HCT116 (cell line): Measurements from ENCODE around the gene MSANTD4. TPM values are rescaled to one million over a fixed set of nuclear protein-coding genes. Genes with fewer than 3 reads are reported as not detected.

Experiments used
- ATAC-seq: fragments of 200-7000 bp; cut with Tn5 transposase; 2 replicates; pipeline ENCODE4 v1.9.1; 2020; ENCODE audit warnings: mild to moderate bottlenecking, moderate library complexity
- BruUV-seq: library from RNA; stranded (reverse); fragments of 400-500 nt; replicated peaks from 2 replicates; lab custom pipeline; 2021; lab: Mats Ljungman, UMichigan
- CTCF ChIA-PET: fragments of 300-600 bp; sonication (Branson Sonifier 250); formaldehyde crosslinking; loops from one replicate; lab custom pipeline; 2021; ENCODE audit warnings: antibody characterized with exemption; lab: Charles Lee
- POLR2A ChIA-PET: fragments of 300-600, 350-600 bp; sonication (Branson Sonifier 250); formaldehyde crosslinking; loops from one replicate; lab custom pipeline; 2021; ENCODE audit warnings: antibody characterized with exemption; lab: Charles Lee
- RAD21 ChIA-PET, 2 experiments: fragments of 300-600 bp; sonication (Branson Sonifier 250); formaldehyde crosslinking; loops; one replicate each; lab custom pipeline; 2023; ENCODE audit warnings: low total read pairs in 2 of 2; ENCODE audit not compliant: uncharacterized antibody in 2 of 2, unreplicated experiment in 2 of 2, low non-redundant PET in 1 of 2; lab: Charles Lee
- DNase-seq: peaks from one replicate; pipeline ENCODE4 v3.0.0-alpha.2; 2010; ENCODE audit warnings: low read depth, low spot score
- H2AFZ ChIP-seq: fragments of 200-600 bp; shearing (Covaris generic), sonication (generic); 2 replicates; pipeline ENCODE4 v1.6.1; 2017; ENCODE audit warnings: low read depth, mixed run types, mixed read lengths, antibody characterized with exemption, low read length; ENCODE audit not compliant: poor library complexity, severe bottlenecking
- H3K27ac ChIP-seq: 2 replicates; pipeline ENCODE4 v1.5.1; 2012; ENCODE audit warnings: low read depth, low read length
- H3K27me3 ChIP-seq: fragments of 200-600 bp; sonication (generic); 2 replicates; pipeline ENCODE4 v1.6.1; 2016; ENCODE audit warnings: mixed run types, low read length, mixed read lengths; ENCODE audit not compliant: insufficient read depth
- H3K36me3 ChIP-seq, 2 experiments: fragments of 200-500 bp in 1 of 2; fragments of 200-600 bp in 1 of 2; sonication (Bioruptor generic) in 1 of 2; sonication (generic) in 1 of 2; 2 replicates each; pipeline versions ENCODE4 v1.5.1 to v1.6.1; 2014 to 2016; ENCODE audit warnings: low read length in 2 of 2, inconsistent platforms in 1 of 2, mixed read lengths in 1 of 2, mixed run types in 1 of 2; ENCODE audit not compliant: insufficient read depth in 2 of 2, control insufficient read depth in 1 of 2
- H3K4me1 ChIP-seq, 2 experiments: fragments of 200-600 bp in 1 of 2; sonication (generic) in 1 of 2; 2 replicates each; pipeline versions ENCODE4 v1.5.1 to v1.6.1; 2012 to 2017; ENCODE audit warnings: low read length in 2 of 2, inconsistent platforms in 1 of 2, mild to moderate bottlenecking in 1 of 2, mixed read lengths in 1 of 2, mixed run types in 1 of 2, moderate library complexity in 1 of 2; ENCODE audit not compliant: insufficient read depth in 2 of 2, control insufficient read depth in 1 of 2
- H3K4me2 ChIP-seq: fragments of 200-600 bp; sonication (generic); 2 replicates; pipeline ENCODE4 v1.6.1; 2017; ENCODE audit warnings: mixed run types, low read length, mixed read lengths
- H3K4me3 ChIP-seq, 2 experiments: fragments of 200-600 bp in 1 of 2; sonication (generic) in 1 of 2; replicated peaks in 1 of 2; 2 replicates each; pipeline ENCODE4 v1.5.1; 2011 to 2016; ENCODE audit warnings: low read length in 2 of 2, control low read depth in 1 of 2, low read depth in 1 of 2, mild to moderate bottlenecking in 1 of 2, mixed read lengths in 1 of 2, mixed run types in 1 of 2
- H3K79me2 ChIP-seq: fragments of 200-600 bp; sonication (generic); 2 replicates; pipeline ENCODE4 v1.6.1; 2017; ENCODE audit warnings: mild to moderate bottlenecking, mixed run types, low read length, moderate library complexity, mixed read lengths; ENCODE audit not compliant: insufficient read depth
- H3K9ac ChIP-seq: fragments of 200-600 bp; sonication (generic); 2 replicates; pipeline ENCODE4 v1.6.1; 2016; ENCODE audit warnings: low read length, mixed read lengths
- H3K9me2 ChIP-seq: fragments of 200-600 bp; sonication (generic), shearing (Covaris generic); 2 replicates; pipeline ENCODE4 v1.6.1; 2017; ENCODE audit warnings: mixed run types, mild to moderate bottlenecking, moderate library complexity; ENCODE audit not compliant: insufficient read depth
- H3K9me3 ChIP-seq, 2 experiments: fragments of 200-500 bp in 1 of 2; fragments of 200-600 bp in 1 of 2; sonication (Bioruptor generic) in 1 of 2; sonication (generic) in 1 of 2; 2 replicates each; pipeline ENCODE4 v1.6.1; 2014 to 2017; ENCODE audit warnings: low read length in 2 of 2, mixed read lengths in 2 of 2, inconsistent platforms in 1 of 2, low read depth in 1 of 2, mild to moderate bottlenecking in 1 of 2, mixed run types in 1 of 2, moderate library complexity in 1 of 2; ENCODE audit not compliant: control insufficient read depth in 1 of 2, insufficient read depth in 1 of 2
- H4K20me1 ChIP-seq: fragments of 200-600 bp; sonication (generic), shearing (Covaris generic); 2 replicates; pipeline ENCODE4 v1.6.1; 2017; ENCODE audit warnings: mixed run types, mild to moderate bottlenecking, moderate library complexity; ENCODE audit not compliant: insufficient read depth
- CBX3 ChIP-seq: IDR thresholded peaks from 2 replicates; pipeline ENCODE4 v1.6.1; 2012; ENCODE audit warnings: low read depth
- EZH2 ChIP-seq: fragments of 200-600 bp; sonication (generic); IDR thresholded peaks from 2 replicates; pipeline ENCODE4 v1.6.1; 2017; ENCODE audit warnings: antibody characterized with exemption, mixed run types
- EZH2phosphoT487 ChIP-seq: fragments of 200-600 bp; IDR thresholded peaks from 2 replicates; pipeline ENCODE4 v1.6.1; 2018; ENCODE audit warnings: antibody characterized with exemption, borderline replicate concordance
- JUND ChIP-seq: IDR thresholded peaks from 2 replicates; pipeline ENCODE4 v1.6.1; 2012
- POLR2A ChIP-seq: IDR thresholded peaks from 2 replicates; pipeline ENCODE4 v1.7.0; 2011; ENCODE audit warnings: borderline replicate concordance; ENCODE audit not compliant: insufficient read depth, insufficient read length; ENCODE audit errors: extremely low read depth
- POLR2AphosphoS5 ChIP-seq: IDR thresholded peaks from 2 replicates; pipeline ENCODE4 v1.6.1; 2011; ENCODE audit warnings: mild to moderate bottlenecking, low read depth, low read length, moderate library complexity
- SIN3A ChIP-seq: IDR thresholded peaks from 2 replicates; pipeline ENCODE4 v1.6.1; 2012; ENCODE audit warnings: low read depth
- TCF7L2 ChIP-seq: IDR thresholded peaks from 2 replicates; pipeline ENCODE4 v1.7.0; 2011; ENCODE audit warnings: borderline replicate concordance, inconsistent platforms; ENCODE audit not compliant: insufficient read depth, insufficient read length; ENCODE audit errors: extremely low read depth
- ZFX ChIP-seq: fragments of 450-650 bp; IDR thresholded peaks from 2 replicates; pipeline ENCODE4 v1.6.1; 2017
- intact Hi-C: fragments of 100-400 bp; cut with micrococcal nuclease; formaldehyde crosslinking; loops from 2 replicates; pipeline ENCODE4 v1.10.0; 2022
- total RNA-seq: library from RNA; stranded (reverse); gene quantifications from one replicate; pipeline ENCODE4 v1.2.1, GENCODE V29; 2021; ENCODE audit not compliant: unreplicated experiment
- TF ChIP-seq, protein P1 (sequence below): IDR thresholded peaks from 2 replicates; pipeline ENCODE4 v1.6.1; 2012; ENCODE audit warnings: low read depth
- TF ChIP-seq, protein P2 (sequence below): IDR thresholded peaks from 2 replicates; pipeline ENCODE4 v1.6.1; 2012

The MSANTD4 gene
- total RNA-seq, 1 experiment from 2014 or later: 15.7 TPM

GRCh38 chr11:106017093-106017492 lies 4.9 kb downstream of the MSANTD4 start:
- Histone ChIP-seq H3K27me3 (no peaks in the 10 kb centered on the region), H3K4me3 (no peak overlapping the region), H3K36me3 (no peaks in the 10 kb centered on the region), H3K4me2 (no peak overlapping the region), H3K9me3 (no peaks in the 10 kb centered on the region), H3K79me2 (peaks cover 86% of the 10 kb centered on the region), H3K9ac (no peak overlapping the region), H3K4me1 (peaks cover 6 to 8% of the 10 kb centered on the region in 2 experiments; a peak in 3 of 4 replicates), H3K9me2 (no peaks in the 10 kb centered on the region), H2AFZ (no peak overlapping the region), H3K27ac (no peak overlapping the region), H4K20me1 (no peaks in the 10 kb centered on the region; the same call in 1 of the 2 replicates)
- ATAC-seq: no peak
- DNase-seq: no peak
- RAD21 ChIA-PET: no interaction called here
- intact Hi-C loops: no loop called here
- TF ChIP-seq, protein P1, sequence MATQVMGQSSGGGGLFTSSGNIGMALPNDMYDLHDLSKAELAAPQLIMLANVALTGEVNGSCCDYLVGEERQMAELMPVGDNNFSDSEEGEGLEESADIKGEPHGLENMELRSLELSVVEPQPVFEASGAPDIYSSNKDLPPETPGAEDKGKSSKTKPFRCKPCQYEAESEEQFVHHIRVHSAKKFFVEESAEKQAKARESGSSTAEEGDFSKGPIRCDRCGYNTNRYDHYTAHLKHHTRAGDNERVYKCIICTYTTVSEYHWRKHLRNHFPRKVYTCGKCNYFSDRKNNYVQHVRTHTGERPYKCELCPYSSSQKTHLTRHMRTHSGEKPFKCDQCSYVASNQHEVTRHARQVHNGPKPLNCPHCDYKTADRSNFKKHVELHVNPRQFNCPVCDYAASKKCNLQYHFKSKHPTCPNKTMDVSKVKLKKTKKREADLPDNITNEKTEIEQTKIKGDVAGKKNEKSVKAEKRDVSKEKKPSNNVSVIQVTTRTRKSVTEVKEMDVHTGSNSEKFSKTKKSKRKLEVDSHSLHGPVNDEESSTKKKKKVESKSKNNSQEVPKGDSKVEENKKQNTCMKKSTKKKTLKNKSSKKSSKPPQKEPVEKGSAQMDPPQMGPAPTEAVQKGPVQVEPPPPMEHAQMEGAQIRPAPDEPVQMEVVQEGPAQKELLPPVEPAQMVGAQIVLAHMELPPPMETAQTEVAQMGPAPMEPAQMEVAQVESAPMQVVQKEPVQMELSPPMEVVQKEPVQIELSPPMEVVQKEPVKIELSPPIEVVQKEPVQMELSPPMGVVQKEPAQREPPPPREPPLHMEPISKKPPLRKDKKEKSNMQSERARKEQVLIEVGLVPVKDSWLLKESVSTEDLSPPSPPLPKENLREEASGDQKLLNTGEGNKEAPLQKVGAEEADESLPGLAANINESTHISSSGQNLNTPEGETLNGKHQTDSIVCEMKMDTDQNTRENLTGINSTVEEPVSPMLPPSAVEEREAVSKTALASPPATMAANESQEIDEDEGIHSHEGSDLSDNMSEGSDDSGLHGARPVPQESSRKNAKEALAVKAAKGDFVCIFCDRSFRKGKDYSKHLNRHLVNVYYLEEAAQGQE: no peak
- TF ChIP-seq EZH2 (no peak), POLR2A (no peak), CBX3 (no peak), TCF7L2 (no peak), JUND (no peak), SIN3A (no peak), POLR2AphosphoS5 (no peak), EZH2phosphoT487 (no peak), ZFX (no peak)
- TF ChIP-seq, protein P2, sequence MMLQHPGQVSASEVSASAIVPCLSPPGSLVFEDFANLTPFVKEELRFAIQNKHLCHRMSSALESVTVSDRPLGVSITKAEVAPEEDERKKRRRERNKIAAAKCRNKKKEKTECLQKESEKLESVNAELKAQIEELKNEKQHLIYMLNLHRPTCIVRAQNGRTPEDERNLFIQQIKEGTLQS: no peak
- CTCF ChIA-PET: no interaction called here
- no TSS peak for BruUV-seq
- POLR2A ChIA-PET: no interaction called here
